Kidney (tissue), 14 donors: Measurements from ENCODE around the gene TRIP13. TPM values are rescaled to one million over a fixed set of nuclear protein-coding genes. Genes with fewer than 3 reads are reported as not detected.

Experiments used
- DNase-seq, 5 donors: peaks; one replicate each; pipeline ENCODE4 v3.0.0-alpha.2; 2013 to 2020
- FAIRE-seq: peaks from 2 replicates; lab custom pipeline; 2012; peaks lifted over from hg19 to GRCh38; lab: Jason Lieb, UNC
- H3K27ac ChIP-seq, 2 donors: one replicate each; pipeline ENCODE4 v1.7.0; 2013; ENCODE audit warnings: low read depth in 2 of 2, low read length in 2 of 2, inconsistent platforms in 1 of 2
- H3K27me3 ChIP-seq: one replicate; pipeline ENCODE4 v1.7.1; 2013; ENCODE audit warnings: low read length, inconsistent platforms; ENCODE audit not compliant: control insufficient read depth, insufficient read depth
- H3K36me3 ChIP-seq, 3 donors: one replicate each; pipeline versions ENCODE4 v1.7.0 to v1.7.1; 2013; ENCODE audit warnings: low read length in 3 of 3, control low read depth in 1 of 3, inconsistent platforms in 1 of 3; ENCODE audit not compliant: insufficient read depth in 3 of 3, control insufficient read depth in 2 of 3
- H3K4me1 ChIP-seq, 3 donors: one replicate each; pipeline versions ENCODE4 v1.7.0 to v1.7.1; 2013; ENCODE audit warnings: low read length in 3 of 3, inconsistent platforms in 1 of 3, low read depth in 1 of 3; ENCODE audit not compliant: control insufficient read depth in 2 of 3, insufficient read depth in 2 of 3
- H3K4me3 ChIP-seq, 3 donors: one replicate each; pipeline versions ENCODE4 v1.7.0 to v1.8.1; 2013; ENCODE audit warnings: low read length in 3 of 3, control low read depth in 1 of 3, inconsistent platforms in 1 of 3
- H3K9ac ChIP-seq, 3 donors: one replicate each; pipeline versions ENCODE4 v1.7.0 to v1.7.1; 2013; ENCODE audit warnings: low read length in 3 of 3, control low read depth in 1 of 3, inconsistent platforms in 1 of 3
- H3K9me3 ChIP-seq, 3 donors: one replicate each; pipeline versions ENCODE4 v1.7.0 to v1.7.1; 2013; ENCODE audit warnings: low read length in 3 of 3, control low read depth in 1 of 3, inconsistent platforms in 1 of 3; ENCODE audit not compliant: control insufficient read depth in 2 of 3, insufficient read depth in 1 of 3
- CTCF ChIP-seq: IDR thresholded peaks from 3 replicates; pipeline ENCODE4 v1.5.1; 2012; ENCODE audit warnings: mild to moderate bottlenecking, moderate library complexity, borderline replicate concordance; ENCODE audit not compliant: insufficient read depth; ENCODE audit errors: extremely low read depth
- intact Hi-C: fragments of 100-400 bp; cut with DNase I; formaldehyde crosslinking; loops from one replicate; pipeline ENCODE4 v1.11.1; 2022
- polyA plus RNA-seq: library from polyadenylated mRNA; stranded (reverse); fragments of 350-450 nt; fragmentation: Illumina TruSeq; extraction: RNeasy Lipid Tissue Mini Kit (QIAGEN cat#74804); gene quantifications from one replicate; pipeline ENCODE4 v1.2.3, GENCODE V29; 2014; ENCODE audit warnings: low read depth, low replicate concordance; ENCODE audit not compliant: insufficient read depth
- total RNA-seq: library from RNA; stranded (reverse); fragmentation: NEBNext Ultra II Directional; extraction: Animal tissue kit (Norgen Biotek cat#: 25700); gene quantifications from one replicate; pipeline ENCODE4 v1.2.1, GENCODE V29; 2021
- donor health status: control.
- donor health status: control.
- donor health status: control.
- donor health status: control.
- donor health status: control.
- donor health status: DM: yes; HTN: yes; CAD: no.
- donor health status: Normal renal cell carcinoma (clear cell type).

TRIP13 gene
- total and polyA plus RNA-seq, 2 donors from 2014 or later = 0.86 to 1.6 TPM

DNA sequence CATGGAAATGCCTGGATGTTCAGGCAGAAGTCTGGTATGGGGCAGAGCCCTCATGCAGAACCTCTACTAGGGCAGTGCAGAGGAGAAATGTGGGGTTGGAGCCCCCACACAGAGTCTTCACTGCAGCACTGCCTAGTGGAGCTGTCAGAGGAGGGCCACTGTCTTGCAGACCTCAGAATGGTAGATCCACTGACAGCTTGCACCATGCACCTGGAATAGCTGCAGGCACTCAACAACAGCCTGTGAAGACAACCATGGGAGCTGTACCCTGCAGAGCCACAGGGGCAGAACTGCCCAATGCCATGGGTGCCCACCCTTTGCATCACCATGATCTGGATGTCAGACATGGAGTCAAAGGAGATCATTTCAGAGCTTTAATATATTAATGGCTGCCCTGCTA lies 36.9 kb downstream of the TRIP13 start:
- DNase-seq (no peak), FAIRE-seq (no peak)
- no peaks in the 10 kb centered on the region for H3K36me3 ChIP-seq
- peaks cover 3% of the 10 kb centered on the region for H3K27me3 ChIP-seq
- H3K9ac ChIP-seq = no peak overlapping the region
- intact Hi-C loops = no loop called here
- peaks cover 0 to 6% (median 0%) of the 10 kb centered on the region in 3 donors for H3K4me1 ChIP-seq
- H3K4me3 ChIP-seq = no peak overlapping the region
- H3K9me3 ChIP-seq = no peaks in the 10 kb centered on the region
- H3K27ac ChIP-seq = no peak overlapping the region
- no peak for TF ChIP-seq CTCF

GRCh38 chr5:930866-931265 lies 38.2 kb downstream of the TRIP13 start:
- peaks cover 3% of the 10 kb centered on the region for H3K27me3 ChIP-seq
- H3K27ac ChIP-seq = no peak overlapping the region
- no peak for FAIRE-seq
- H3K9me3 ChIP-seq = no peaks in the 10 kb centered on the region
- no peak for TF ChIP-seq CTCF
- peaks cover 0 to 6% (median 0%) of the 10 kb centered on the region in 3 donors for H3K4me1 ChIP-seq
- no peak for DNase-seq
- no peak overlapping the region for H3K9ac ChIP-seq
- no peak overlapping the region for H3K4me3 ChIP-seq
- intact Hi-C loops = loop anchor here (10.0 kb wide), 1 partner anchor 224 kb away; no protein-coding TSS in a partner anchor
- no peaks in the 10 kb centered on the region for H3K36me3 ChIP-seq

- intact Hi-C loops = loop anchor here (10.0 kb wide), 1 partner anchor 223 kb away; no protein-coding TSS in a partner anchor
- Histone ChIP-seq H3K9ac (no peak overlapping the region), H3K27ac (no peak overlapping the region), H3K9me3 (no peaks in the 10 kb centered on the region), H3K4me1 (peaks cover 0 to 2% (median 0%) of the 10 kb centered on the region in 3 donors), H3K4me3 (no peak overlapping the region), H3K27me3 (no peaks in the 10 kb centered on the region), H3K36me3 (no peaks in the 10 kb centered on the region)
- no peak for FAIRE-seq
- no peak for DNase-seq
- TF ChIP-seq CTCF = no peak
Observed at GRCh38 chr5:931570-932145, 39.0 kb downstream of the TRIP13 start.
